T-helper 22 cell (primary cell): ENCODE results near the gene STK16.

Experiments
- DNase-seq: peaks from one replicate; pipeline ENCODE4 v3.0.0-alpha.2; 2020; ENCODE audit warnings: low read depth

Gene STK16

GRCh38 chr2:219213486-219214071 is 31.7 kb upstream of the STK16 start:
- no peak for DNase-seq

- DNase-seq = no peak
Measured at GRCh38 chr2:219214141-219214540, 31.1 kb upstream of the STK16 start.

- DNase-seq = no peak
Measured at GRCh38 chr2:219214786-219215185, 30.5 kb upstream of the STK16 start.

- DNase-seq = no peak
Measured at GRCh38 chr2:219215871-219216534, 29.3 kb upstream of the STK16 start.

GRCh38 chr2:219216535-219216915 is 28.8 kb upstream of the STK16 start:
- DNase-seq = no peak

GRCh38 chr2:219218217-219218731 is 27.0 kb upstream of the STK16 start:
- no peak for DNase-seq

GRCh38 chr2:219218732-219219701 is 26.3 kb upstream of the STK16 start, which contains the start of gene ABCB6:
Gene ABCB6 (minus strand): TSS chr2:219218958. CDS start chr2:219218673, 285 bp downstream.
- DNase-seq = peak; percentile 83

GRCh38 chr2:219219784-219220532 is 25.3 kb upstream of the STK16 start:
- DNase-seq = no peak

GRCh38 chr2:219220652-219221402 is 24.5 kb upstream of the STK16 start:
- DNase-seq = no peak

- DNase-seq = no peak
Measured at GRCh38 chr2:219221957-219222518, 23.2 kb upstream of the STK16 start.

- DNase-seq = no peak
Measured at GRCh38 chr2:219223831-219224610, 21.3 kb upstream of the STK16 start.

- DNase-seq = no peak
Measured at GRCh38 chr2:219225350-219225749, 19.9 kb upstream of the STK16 start.

- no peak for DNase-seq
Measured at GRCh38 chr2:219228041-219228910, 17.0 kb upstream of the STK16 start.

- DNase-seq = no peak
Measured at GRCh38 chr2:219228911-219229304, 16.4 kb upstream of the STK16 start.

GRCh38 chr2:219229305-219230058 is 15.8 kb upstream of the STK16 start, which contains the start of the genes ANKZF1 and ATG9A:
Gene ANKZF1 (plus strand): TSS chr2:219229806. CDS start chr2:219230258, 452 bp downstream.
Gene ATG9A (minus strand): TSS chr2:219229636. CDS start chr2:219228024, 1,612 bp downstream.
- peak; percentile 98 for DNase-seq

GRCh38 chr2:219230059-219230540 is 15.2 kb upstream of the STK16 start:
- DNase-seq = no peak

- DNase-seq = no peak
Measured at GRCh38 chr2:219234331-219234730, 10.9 kb upstream of the STK16 start.

- no peak for DNase-seq
Measured at GRCh38 chr2:219243291-219243761, 2.0 kb upstream of the STK16 start.
